ENCODE data around the gene TRIM16.
"Not testable (repeated sequence)": the region's sequence is repeated elsewhere in the genome, so short reads cannot be mapped to it uniquely, and the experiment has no call there.

TRIM16 gene

GRCh38 chr17:15659236-15659635, 24.9 kb downstream of the TRIM16 start:
- DNase-seq (ENCODE audit: low read depth in 2 of 3, low spot score in 2 of 3) = no peak

- no peak for DNase-seq (ENCODE audit: low read depth in 2 of 3, low spot score in 2 of 3)
These were observed 25.8 kb downstream of the TRIM16 start for GRCh38 chr17:15658296-15658695.

- DNase-seq (ENCODE audit: low read depth in 2 of 3, low spot score in 2 of 3) = no peak
These were observed 26.2 kb downstream of the TRIM16 start for GRCh38 chr17:15657868-15658267.

- no peak for DNase-seq (ENCODE audit: low read depth in 2 of 3, low spot score in 2 of 3)
These were observed 29.1 kb downstream of the TRIM16 start for GRCh38 chr17:15654886-15655561.

- DNase-seq (ENCODE audit: low read depth in 2 of 3, low spot score in 2 of 3) = not testable (repeated sequence)
These were observed 29.7 kb downstream of the TRIM16 start for GRCh38 chr17:15654401-15654800.

GRCh38 chr17:15652960-15653359, 31.2 kb downstream of the TRIM16 start:
- no peak for DNase-seq (ENCODE audit: low read depth in 2 of 3, low spot score in 2 of 3)

GRCh38 chr17:15651583-15652110, 32.5 kb downstream of the TRIM16 start:
- DNase-seq (ENCODE audit: low read depth in 2 of 3, low spot score in 2 of 3) = no peak

- no peak for DNase-seq (ENCODE audit: low read depth in 2 of 3, low spot score in 2 of 3)
These were observed 33.1 kb downstream of the TRIM16 start for GRCh38 chr17:15650741-15651582.

- DNase-seq (ENCODE audit: low read depth in 2 of 3, low spot score in 2 of 3) = no peak
These were observed 34.2 kb downstream of the TRIM16 start for GRCh38 chr17:15649861-15650421.

- DNase-seq (ENCODE audit: low read depth in 2 of 3, low spot score in 2 of 3) = no peak
These were observed 35.7 kb downstream of the TRIM16 start for GRCh38 chr17:15648386-15648785.

GRCh38 chr17:15645942-15646312, 38.2 kb downstream of the TRIM16 start:
- DNase-seq (ENCODE audit: low read depth in 2 of 3, low spot score in 2 of 3) = not testable (repeated sequence)

GRCh38 chr17:15645099-15645941, 38.8 kb downstream of the TRIM16 start:
- not testable (repeated sequence) for DNase-seq (ENCODE audit: low read depth in 2 of 3, low spot score in 2 of 3)

- DNase-seq (ENCODE audit: low read depth in 2 of 3, low spot score in 2 of 3) = not testable (repeated sequence)
These were observed 41.4 kb downstream of the TRIM16 start for GRCh38 chr17:15642505-15643251.

GRCh38 chr17:15642014-15642413, 42.1 kb downstream of the TRIM16 start:
- not testable (repeated sequence) for DNase-seq (ENCODE audit: low read depth in 2 of 3, low spot score in 2 of 3)

- DNase-seq (ENCODE audit: low read depth in 2 of 3, low spot score in 2 of 3) = not testable (repeated sequence)
These were observed 53.1 kb downstream of the TRIM16 start for GRCh38 chr17:15630930-15631453.

GRCh38 chr17:15629991-15630390, 54.1 kb downstream of the TRIM16 start:
- DNase-seq (ENCODE audit: low read depth in 2 of 3, low spot score in 2 of 3) = not testable (repeated sequence)

- not testable (repeated sequence) for DNase-seq (ENCODE audit: low read depth in 2 of 3, low spot score in 2 of 3)
These were observed 60.4 kb downstream of the TRIM16 start for GRCh38 chr17:15623661-15624209.

- DNase-seq (ENCODE audit: low read depth in 2 of 3, low spot score in 2 of 3) = not testable (repeated sequence)
These were observed 60.9 kb downstream of the TRIM16 start for GRCh38 chr17:15623255-15623654.

GRCh38 chr17:15622124-15622523, 62.0 kb downstream of the TRIM16 start:
- DNase-seq (ENCODE audit: low read depth in 2 of 3, low spot score in 2 of 3) = not testable (repeated sequence)

Measured in activated CD8-positive, alpha-beta memory T cell treated with anti-CD3 and anti-CD28 coated beads for 48 hours (primary cell).